Chondrocyte (in vitro differentiated cells): ENCODE data around the gene ARHGAP26. TPM values are rescaled to one million over a fixed set of nuclear protein-coding genes. Genes with fewer than 3 reads are reported as not detected.

ENCODE experiments used
- DNase-seq: peaks from one replicate; pipeline ENCODE4 v3.0.0; 2021; ENCODE audit warnings: mixed read lengths, low spot score
- H3K27ac Mint-ChIP-seq: one replicate; pipeline ENCODE4 v1.8.0; 2021; ENCODE audit warnings: mild to moderate bottlenecking, moderate library complexity, mixed read lengths; ENCODE audit not compliant: unreplicated experiment
- H3K27me3 Mint-ChIP-seq: 2 replicates; pipeline ENCODE4 v1.8.0; 2021; ENCODE audit warnings: low read depth, mixed read lengths
- H3K36me3 Mint-ChIP-seq: 2 replicates; pipeline ENCODE4 v1.8.0; 2021; ENCODE audit warnings: low read depth, mixed read lengths
- H3K4me1 Mint-ChIP-seq: 2 replicates; pipeline ENCODE4 v1.8.0; 2021; ENCODE audit warnings: low read depth, mild to moderate bottlenecking, mixed read lengths
- H3K4me3 Mint-ChIP-seq: one replicate; pipeline ENCODE4 v1.8.0; 2021; ENCODE audit warnings: mild to moderate bottlenecking, moderate library complexity, mixed read lengths; ENCODE audit not compliant: unreplicated experiment
- H3K9me3 Mint-ChIP-seq: 2 replicates; pipeline ENCODE4 v1.8.0; 2021; ENCODE audit warnings: low read depth, mixed read lengths
- total RNA-seq: library from RNA; stranded (reverse); gene quantifications from 3 replicates; pipeline ENCODE4 v1.2.1, GENCODE V29; 2021
- TF ChIP-seq, protein P1 (sequence below): fragments of 200-600 bp; sonication (generic); IDR thresholded peaks from 2 replicates; pipeline ENCODE4 v1.5.0; 2021; ENCODE audit warnings: antibody characterized with exemption, mild to moderate bottlenecking, moderate library complexity

ARHGAP26 gene
- total RNA-seq, 1 donor from 2014 or later, result 16.4 TPM

DNA sequence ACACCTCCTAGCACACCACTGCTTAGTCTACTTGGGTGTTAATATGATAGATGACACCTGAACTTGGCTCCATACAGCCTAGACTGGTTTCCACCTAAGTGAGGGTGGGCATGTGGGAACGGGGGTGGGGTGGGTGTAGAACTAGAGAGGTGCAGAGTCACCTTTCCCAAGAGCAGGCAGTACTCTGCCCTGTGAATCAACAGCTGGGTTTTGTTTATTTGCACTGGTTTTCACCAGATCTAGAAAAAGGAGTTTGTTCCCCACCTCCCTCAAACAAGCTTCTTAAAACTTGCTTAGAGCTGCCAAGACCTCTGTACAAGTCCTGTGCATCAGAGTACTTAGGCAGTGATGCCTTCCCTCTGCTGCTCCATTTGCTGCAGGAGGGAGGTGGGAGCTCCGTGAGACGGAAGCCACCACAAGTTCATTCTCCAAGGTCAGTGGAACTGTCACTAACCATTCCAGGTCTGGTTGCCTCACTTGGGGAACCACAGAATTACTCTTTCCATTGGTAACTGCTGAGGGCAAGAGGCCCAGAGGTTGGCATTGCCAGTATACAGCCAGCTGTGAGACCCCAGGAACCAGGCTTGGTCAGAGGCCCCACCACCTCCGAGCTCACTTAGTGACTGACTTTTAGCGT, 469.8 kb downstream of the ARHGAP26 start:
- H3K4me1 Mint-ChIP-seq, result peaks cover 41% of the 10 kb centered on the region
- H3K9me3 Mint-ChIP-seq, result no peaks in the 10 kb centered on the region
- H3K36me3 Mint-ChIP-seq, result no peaks in the 10 kb centered on the region
- no peaks in the 10 kb centered on the region for H3K27me3 Mint-ChIP-seq
- no peak overlapping the region for H3K4me3 Mint-ChIP-seq
- no peak for DNase-seq
- H3K27ac Mint-ChIP-seq, result no peak overlapping the region
- TF ChIP-seq, protein P1, sequence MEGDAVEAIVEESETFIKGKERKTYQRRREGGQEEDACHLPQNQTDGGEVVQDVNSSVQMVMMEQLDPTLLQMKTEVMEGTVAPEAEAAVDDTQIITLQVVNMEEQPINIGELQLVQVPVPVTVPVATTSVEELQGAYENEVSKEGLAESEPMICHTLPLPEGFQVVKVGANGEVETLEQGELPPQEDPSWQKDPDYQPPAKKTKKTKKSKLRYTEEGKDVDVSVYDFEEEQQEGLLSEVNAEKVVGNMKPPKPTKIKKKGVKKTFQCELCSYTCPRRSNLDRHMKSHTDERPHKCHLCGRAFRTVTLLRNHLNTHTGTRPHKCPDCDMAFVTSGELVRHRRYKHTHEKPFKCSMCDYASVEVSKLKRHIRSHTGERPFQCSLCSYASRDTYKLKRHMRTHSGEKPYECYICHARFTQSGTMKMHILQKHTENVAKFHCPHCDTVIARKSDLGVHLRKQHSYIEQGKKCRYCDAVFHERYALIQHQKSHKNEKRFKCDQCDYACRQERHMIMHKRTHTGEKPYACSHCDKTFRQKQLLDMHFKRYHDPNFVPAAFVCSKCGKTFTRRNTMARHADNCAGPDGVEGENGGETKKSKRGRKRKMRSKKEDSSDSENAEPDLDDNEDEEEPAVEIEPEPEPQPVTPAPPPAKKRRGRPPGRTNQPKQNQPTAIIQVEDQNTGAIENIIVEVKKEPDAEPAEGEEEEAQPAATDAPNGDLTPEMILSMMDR, result no peak

DNA sequence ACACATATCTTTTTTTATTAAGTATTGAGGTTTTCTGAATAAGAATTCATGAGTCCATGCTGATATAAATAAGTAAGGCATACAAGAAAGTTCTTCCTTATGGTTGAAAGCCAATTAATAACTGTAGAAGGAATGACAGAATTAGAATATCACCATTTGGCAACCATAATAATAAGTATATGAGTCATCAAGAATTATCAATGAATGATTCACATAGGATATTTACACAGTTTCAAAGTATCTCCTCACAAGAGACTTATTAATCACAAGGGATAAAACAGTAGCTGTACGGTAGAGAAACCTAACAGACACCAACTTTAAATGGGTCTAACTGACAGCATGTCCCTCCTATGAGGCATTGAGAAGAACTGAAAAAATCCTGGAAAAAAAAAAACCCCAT, 471.7 kb downstream of the ARHGAP26 start:
- Mint-ChIP-seq H3K27ac (no peak overlapping the region), H3K9me3 (no peaks in the 10 kb centered on the region), H3K4me3 (no peak overlapping the region), H3K27me3 (no peaks in the 10 kb centered on the region), H3K36me3 (no peaks in the 10 kb centered on the region), H3K4me1 (peaks cover 47% of the 10 kb centered on the region)
- TF ChIP-seq, protein P1, result no peak
- DNase-seq, result no peak

DNA sequence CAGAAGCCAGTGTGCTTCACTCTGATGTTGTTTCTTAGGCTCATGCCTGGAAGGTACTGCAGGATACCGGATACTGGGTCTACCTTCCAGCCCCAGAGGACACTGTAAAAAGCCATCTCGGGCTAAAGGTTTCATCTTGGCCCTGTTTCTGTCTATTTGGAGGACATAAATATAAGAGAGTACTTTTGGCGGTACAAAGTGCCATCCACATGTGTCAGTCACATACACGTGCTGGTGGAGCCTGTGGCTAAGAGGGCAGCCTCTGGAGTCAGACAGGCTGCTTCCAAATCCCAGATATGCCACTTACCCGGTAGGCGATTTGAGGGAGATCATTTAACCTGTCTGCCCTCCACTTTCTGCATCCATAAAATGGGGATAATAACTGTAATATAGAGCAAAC, 472.9 kb downstream of the ARHGAP26 start:
- TF ChIP-seq, protein P1, result no peak
- Mint-ChIP-seq H3K27me3 (no peaks in the 10 kb centered on the region), H3K4me3 (no peak overlapping the region), H3K27ac (peak overlapping the region; percentile 95), H3K4me1 (peaks cover 47% of the 10 kb centered on the region), H3K9me3 (no peaks in the 10 kb centered on the region), H3K36me3 (no peaks in the 10 kb centered on the region)
- DNase-seq, result no peak

DNA sequence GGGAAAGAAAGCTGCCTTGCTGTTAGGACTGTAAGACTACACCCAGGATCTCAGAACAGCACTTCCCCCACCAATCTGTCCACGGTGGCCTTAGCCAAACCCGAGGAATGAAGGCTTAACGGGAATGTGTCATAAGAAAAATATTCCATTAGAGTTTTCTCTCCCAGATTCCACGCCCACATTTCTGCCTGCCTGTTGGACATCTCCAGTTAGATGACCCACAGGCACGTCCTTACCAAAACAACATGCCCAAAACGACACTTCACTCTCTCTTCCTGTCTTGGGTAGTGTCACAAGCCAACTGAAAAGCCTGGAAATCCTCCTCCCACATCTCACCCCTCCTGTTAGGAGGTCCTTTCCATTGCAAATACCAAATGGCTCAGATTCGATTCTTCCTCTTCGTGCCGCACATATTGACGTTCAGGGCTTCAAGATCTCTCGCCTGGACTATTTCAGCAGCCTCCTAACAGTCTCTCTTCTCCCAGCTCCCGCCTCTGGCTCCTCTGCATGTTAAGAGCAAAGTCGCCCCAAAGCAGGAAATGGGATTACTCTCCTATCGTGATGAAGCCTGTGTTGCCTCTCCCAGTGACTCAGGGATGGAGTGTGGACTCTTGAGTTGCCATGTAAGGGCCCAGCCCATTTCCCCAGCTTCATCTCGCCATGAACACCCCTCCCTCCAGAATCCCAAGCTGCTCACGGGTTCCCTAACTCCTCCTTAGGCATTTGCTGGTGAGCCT, 474.0 kb downstream of the ARHGAP26 start:
- no peak for DNase-seq
- TF ChIP-seq, protein P1, result no peak
- H3K9me3 Mint-ChIP-seq, result no peaks in the 10 kb centered on the region
- no peaks in the 10 kb centered on the region for H3K27me3 Mint-ChIP-seq
- no peaks in the 10 kb centered on the region for H3K36me3 Mint-ChIP-seq
- peak overlapping the region; percentile 56 for H3K4me3 Mint-ChIP-seq
- peaks cover 55% of the 10 kb centered on the region for H3K4me1 Mint-ChIP-seq
- peak overlapping the region; percentile 95 for H3K27ac Mint-ChIP-seq

DNA sequence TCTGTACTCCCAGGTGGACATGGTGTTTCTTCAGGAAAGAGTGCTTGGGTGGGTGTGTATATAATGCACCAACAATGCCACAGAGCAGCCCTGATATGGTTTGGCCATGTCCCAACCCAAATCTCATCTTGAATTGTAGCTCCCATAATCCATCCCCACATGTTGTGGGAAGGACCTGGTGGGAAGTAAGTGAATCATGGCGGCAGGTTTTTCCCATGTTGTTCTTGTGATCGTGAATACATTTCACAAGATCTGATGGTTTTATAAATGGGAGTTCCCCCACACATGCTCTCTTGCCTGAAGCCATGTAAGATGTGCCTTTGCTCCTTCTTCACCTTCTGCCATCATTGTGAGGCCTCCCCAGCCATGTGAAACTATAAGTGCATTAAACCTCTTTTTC, 474.8 kb downstream of the ARHGAP26 start:
- Mint-ChIP-seq H3K4me3 (peak overlapping the region; percentile 56), H3K4me1 (peaks cover 61% of the 10 kb centered on the region)

More for the DNA sequence above, 474.8 kb downstream of the ARHGAP26 start:
- DNase-seq, result no peak
- Mint-ChIP-seq H3K27ac (peak overlapping the region; percentile 95), H3K9me3 (no peaks in the 10 kb centered on the region), H3K36me3 (no peaks in the 10 kb centered on the region), H3K27me3 (no peaks in the 10 kb centered on the region)
- TF ChIP-seq, protein P1, result no peak
